Measurements from ENCODE around the gene NYAP2. TPM values are rescaled to one million over a fixed set of nuclear protein-coding genes. Genes with fewer than 3 reads are reported as not detected.

Gene NYAP2
- total and polyA plus RNA-seq, 8 donors = 0.03 to 0.31 (median 0.07) TPM; not detected in 1

DNA sequence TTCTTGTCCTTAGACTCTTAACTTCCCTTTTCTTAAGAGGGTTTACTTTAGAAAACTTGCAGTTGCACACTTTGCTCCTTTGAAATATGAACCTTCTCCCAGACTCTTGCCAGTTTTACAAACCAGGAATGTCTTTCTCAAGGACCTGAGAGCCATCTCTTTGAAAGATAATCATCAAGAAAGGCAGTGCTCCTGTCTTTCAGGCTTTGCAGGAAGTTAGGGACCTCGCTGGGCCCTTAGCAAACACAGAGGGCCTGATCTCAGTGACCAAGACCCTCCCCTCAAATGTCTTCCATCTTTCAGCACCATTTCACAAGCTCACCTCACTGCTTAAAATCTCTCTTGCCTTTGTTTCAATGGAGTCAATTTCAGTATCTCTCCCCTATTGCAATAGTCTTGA lies 32.0 kb upstream of the NYAP2 start:
- DNase-seq = no peak
- no peak for ATAC-seq
- Histone ChIP-seq H3K9me3 (no peaks in the 10 kb centered on the region), H3K4me3 (no peak overlapping the region), H3K27me3 (no peaks in the 10 kb centered on the region), H3K4me1 (no peaks in the 10 kb centered on the region), H3K36me3 (no peaks in the 10 kb centered on the region), H3K27ac (no peak overlapping the region)
- TF ChIP-seq, protein P1, sequence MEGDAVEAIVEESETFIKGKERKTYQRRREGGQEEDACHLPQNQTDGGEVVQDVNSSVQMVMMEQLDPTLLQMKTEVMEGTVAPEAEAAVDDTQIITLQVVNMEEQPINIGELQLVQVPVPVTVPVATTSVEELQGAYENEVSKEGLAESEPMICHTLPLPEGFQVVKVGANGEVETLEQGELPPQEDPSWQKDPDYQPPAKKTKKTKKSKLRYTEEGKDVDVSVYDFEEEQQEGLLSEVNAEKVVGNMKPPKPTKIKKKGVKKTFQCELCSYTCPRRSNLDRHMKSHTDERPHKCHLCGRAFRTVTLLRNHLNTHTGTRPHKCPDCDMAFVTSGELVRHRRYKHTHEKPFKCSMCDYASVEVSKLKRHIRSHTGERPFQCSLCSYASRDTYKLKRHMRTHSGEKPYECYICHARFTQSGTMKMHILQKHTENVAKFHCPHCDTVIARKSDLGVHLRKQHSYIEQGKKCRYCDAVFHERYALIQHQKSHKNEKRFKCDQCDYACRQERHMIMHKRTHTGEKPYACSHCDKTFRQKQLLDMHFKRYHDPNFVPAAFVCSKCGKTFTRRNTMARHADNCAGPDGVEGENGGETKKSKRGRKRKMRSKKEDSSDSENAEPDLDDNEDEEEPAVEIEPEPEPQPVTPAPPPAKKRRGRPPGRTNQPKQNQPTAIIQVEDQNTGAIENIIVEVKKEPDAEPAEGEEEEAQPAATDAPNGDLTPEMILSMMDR (IDR thresholded peaks at IDR 0.05) = no peak
- FAIRE-seq = no peak
- intact Hi-C loops (cut with DNase I) = no loop called here
- 72 to 79% methylated on average over 1 of the region's 1 CpG for WGBS, 2 donors

DNA sequence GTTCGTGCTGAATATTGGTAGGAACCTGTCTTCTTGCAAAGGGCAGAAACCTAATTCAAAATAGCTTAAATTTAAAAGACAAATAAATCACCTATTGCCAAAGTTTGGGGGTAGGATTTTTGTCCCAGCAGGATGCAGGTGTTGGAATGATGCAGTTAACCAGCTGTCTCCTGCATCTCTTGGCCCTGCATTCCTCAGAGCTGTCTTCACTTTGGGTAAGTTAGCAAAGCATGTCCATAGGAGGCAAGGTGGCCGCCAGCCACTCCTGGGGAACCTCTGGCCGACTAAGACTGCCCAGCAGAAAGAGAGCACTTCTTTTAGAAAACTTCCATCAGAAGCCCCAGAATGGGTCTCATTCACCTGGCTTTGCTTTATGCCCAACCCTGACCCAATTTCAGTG lies 20.5 kb upstream of the NYAP2 start:
- no peak overlapping the region for H3K4me3 ChIP-seq
- H3K27me3 ChIP-seq = no peaks in the 10 kb centered on the region
- TF ChIP-seq, protein P1 (IDR thresholded peaks at IDR 0.05) = no peak
- 53 to 72% methylated on average over 3 of the region's 3 CpGs for WGBS, 2 donors
- intact Hi-C loops (cut with DNase I) = no loop called here
- H3K9me3 ChIP-seq = no peaks in the 10 kb centered on the region
- no peak for DNase-seq
- H3K27ac ChIP-seq = no peak overlapping the region
- ATAC-seq = no peak
- H3K4me1 ChIP-seq = no peaks in the 10 kb centered on the region
- no peaks in the 10 kb centered on the region for H3K36me3 ChIP-seq
- no peak for FAIRE-seq

DNA sequence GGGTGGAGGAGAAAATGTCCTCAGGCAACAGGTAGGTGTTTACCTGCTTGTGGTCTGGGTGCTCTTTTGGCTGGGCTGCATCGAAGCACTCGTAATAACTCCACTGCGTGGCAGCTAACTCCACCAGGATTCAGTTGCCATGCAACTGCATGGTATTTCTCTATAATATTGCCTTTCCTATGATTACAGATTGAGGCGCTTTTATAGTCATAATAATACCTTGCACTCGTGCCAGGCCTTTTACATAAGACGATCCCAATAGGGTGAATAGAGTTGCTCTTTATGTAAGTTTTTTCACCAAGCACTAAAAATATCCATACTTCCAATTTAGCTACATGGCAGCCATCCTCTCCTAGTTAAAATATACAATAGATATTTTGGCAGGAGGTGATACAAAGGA lies 19.7 kb upstream of the NYAP2 start:
- H3K4me1 ChIP-seq = no peaks in the 10 kb centered on the region
- ATAC-seq (no peak), FAIRE-seq (no peak), DNase-seq (no peak)
- TF ChIP-seq, protein P1 (IDR thresholded peaks at IDR 0.05) = no peak
- 87 to 90% methylated on average over 6 of the region's 6 CpGs for WGBS, 2 donors
- no peaks in the 10 kb centered on the region for H3K27me3 ChIP-seq
- no peak overlapping the region for H3K27ac ChIP-seq
- no peak overlapping the region for H3K4me3 ChIP-seq
- no peaks in the 10 kb centered on the region for H3K36me3 ChIP-seq
- intact Hi-C loops (cut with DNase I) = no loop called here
- H3K9me3 ChIP-seq = no peaks in the 10 kb centered on the region

DNA sequence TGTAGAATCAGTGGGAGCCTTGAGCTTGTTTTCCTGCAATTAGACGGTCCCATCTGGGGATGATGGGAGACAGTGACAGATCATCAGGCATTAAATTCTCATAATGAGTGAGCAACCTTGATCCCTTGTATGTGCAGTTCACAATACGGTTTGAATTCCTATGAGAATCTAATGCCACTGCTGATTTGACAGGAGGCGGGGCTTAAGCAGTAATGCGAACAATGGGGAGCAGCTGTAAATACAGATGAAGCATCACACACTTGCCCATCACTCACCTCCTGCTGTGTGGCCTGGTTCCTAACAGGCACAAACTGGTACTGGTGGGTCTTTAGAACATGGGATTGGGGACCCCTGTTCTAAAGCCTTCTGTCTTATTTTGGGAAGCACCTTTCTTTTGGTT lies 17.9 kb upstream of the NYAP2 start:
- H3K4me3 ChIP-seq = no peak overlapping the region
- TF ChIP-seq, protein P1 (IDR thresholded peaks at IDR 0.05) = no peak
- FAIRE-seq = no peak
- intact Hi-C loops (cut with DNase I) = no loop called here
- no peaks in the 10 kb centered on the region for H3K9me3 ChIP-seq
- H3K27ac ChIP-seq = no peak overlapping the region
- no peaks in the 10 kb centered on the region for H3K36me3 ChIP-seq
- no peaks in the 10 kb centered on the region for H3K27me3 ChIP-seq
- 82% methylated on average over 4 of the region's 4 CpGs for WGBS, 2 donors
- no peak for ATAC-seq
- DNase-seq = no peak
- no peaks in the 10 kb centered on the region for H3K4me1 ChIP-seq

DNA sequence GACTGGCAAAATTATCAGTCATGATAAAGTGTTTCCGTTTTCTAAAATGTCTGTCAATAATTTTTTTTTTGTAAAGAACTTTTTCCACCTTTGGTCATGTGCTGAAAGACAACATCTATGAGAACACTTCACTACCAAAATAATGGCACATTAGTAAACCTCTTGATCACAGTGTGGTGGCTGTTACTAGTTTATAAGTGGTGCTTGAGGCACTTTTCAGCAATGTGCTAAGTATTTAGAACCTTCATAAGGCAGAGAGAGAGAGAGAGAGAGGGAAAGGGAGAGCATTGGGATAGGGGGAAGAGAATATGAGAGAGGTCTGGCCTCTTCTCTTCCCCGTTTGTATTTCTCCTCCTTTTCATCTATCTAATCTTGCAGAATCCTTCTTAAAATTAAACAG lies 1.1 kb upstream of the NYAP2 start:
- TF ChIP-seq, protein P1 (IDR thresholded peaks at IDR 0.05) = no peak
- no peaks in the 10 kb centered on the region for H3K27me3 ChIP-seq
- intact Hi-C loops (cut with DNase I) = no loop called here
- H3K9me3 ChIP-seq = no peaks in the 10 kb centered on the region
- H3K36me3 ChIP-seq = no peaks in the 10 kb centered on the region
- DNase-seq (no peak), ATAC-seq (no peak), FAIRE-seq (no peak)
- no peak overlapping the region for H3K27ac ChIP-seq
- no peak overlapping the region for H3K4me3 ChIP-seq
- H3K4me1 ChIP-seq = no peaks in the 10 kb centered on the region
- WGBS, 2 donors = 37 to 52% methylated on average over 2 of the region's 2 CpGs

Measured in pancreas (tissue), 10 donors.